ENCODE results near the gene SH3GL1. TPM values are rescaled to one million over a fixed set of nuclear protein-coding genes. Genes with fewer than 3 reads are reported as not detected.

The SH3GL1 gene
- polyA plus RNA-seq, 1 experiment: 40.2 TPM

DNA sequence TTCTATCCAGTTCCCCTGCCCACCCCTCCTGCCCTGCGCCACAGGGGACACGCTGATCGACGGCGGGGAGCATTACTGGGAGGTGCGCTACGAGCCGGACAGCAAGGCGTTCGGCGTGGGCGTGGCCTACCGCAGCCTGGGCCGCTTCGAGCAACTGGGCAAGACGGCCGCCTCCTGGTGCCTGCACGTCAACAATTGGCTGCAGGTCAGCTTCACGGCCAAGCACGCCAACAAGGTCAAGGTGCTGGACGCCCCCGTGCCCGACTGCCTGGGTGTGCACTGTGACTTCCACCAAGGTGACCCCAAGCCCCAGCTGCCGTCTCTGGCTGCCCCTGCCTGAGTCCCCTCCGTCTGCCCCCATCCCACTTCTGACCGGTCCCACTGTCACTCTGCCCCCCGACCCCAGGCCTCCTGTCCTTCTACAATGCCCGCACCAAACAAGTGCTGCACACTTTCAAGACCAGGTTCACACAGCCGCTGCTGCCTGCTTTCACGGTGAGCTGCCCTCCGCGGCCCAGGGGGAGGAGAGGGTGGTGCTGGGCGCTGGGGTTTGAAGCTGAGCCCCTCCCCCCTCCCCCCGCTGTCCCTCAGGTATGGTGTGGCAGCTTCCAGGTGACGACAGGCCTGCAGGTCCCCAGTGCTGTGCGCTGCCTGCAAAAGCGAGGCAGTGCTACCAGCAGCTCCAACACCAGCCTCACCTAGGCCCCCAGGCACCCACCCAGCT is 77.2 kb downstream of the SH3GL1 start:
- ChIA-PET POLR2A (no interaction called here), CTCF (no interaction called here)
- no peak overlapping the region for H3K27ac ChIP-seq (ENCODE audit: low read depth, low read length)
- no peak overlapping the region for H3K4me3 ChIP-seq (ENCODE audit: low read depth, low read length)
- no peak for TF ChIP-seq CTCF (IDR thresholded peaks at IDR 0.05; ENCODE audit: low read depth, low read length)
- peaks cover 32% of the 10 kb centered on the region for H3K9me3 ChIP-seq (ENCODE audit: control insufficient read depth, insufficient read depth, low read length)
- no peaks in the 10 kb centered on the region for H3K27me3 ChIP-seq (ENCODE audit: control insufficient read depth, insufficient read depth, low read length)
- DNase-seq (ENCODE audit: low read depth, low spot score): no peak

- Histone ChIP-seq H3K27ac (ENCODE audit: low read depth, low read length) (no peak overlapping the region), H3K9me3 (ENCODE audit: control insufficient read depth, insufficient read depth, low read length) (peaks cover 24% of the 10 kb centered on the region), H3K4me3 (ENCODE audit: low read depth, low read length) (no peak overlapping the region), H3K27me3 (ENCODE audit: control insufficient read depth, insufficient read depth, low read length) (no peaks in the 10 kb centered on the region)
- TF ChIP-seq CTCF (IDR thresholded peaks at IDR 0.05; ENCODE audit: low read depth, low read length): no peak
- ChIA-PET POLR2A (interaction anchor here (1.5 kb wide), 1 partner anchor 22 kb away, joined by 7 read pairs; no protein-coding TSS in a partner anchor), CTCF (interaction anchor here (0.8 kb wide), 1 partner anchor 80 kb away, joined by 4 read pairs; no protein-coding TSS in a partner anchor)
- DNase-seq (ENCODE audit: low read depth, low spot score): no peak
Observed at GRCh38 chr19:4320419-4320818, 79.9 kb downstream of the SH3GL1 start.

GRCh38 chr19:4319067-4319718 is 81.2 kb downstream of the SH3GL1 start:
- ChIA-PET POLR2A (no interaction called here), CTCF (interaction anchor here (1.1 kb wide), 1 partner anchor 33 kb away, joined by 3 read pairs; no protein-coding TSS in a partner anchor)
- DNase-seq (ENCODE audit: low read depth, low spot score): no peak
- Histone ChIP-seq H3K9me3 (ENCODE audit: control insufficient read depth, insufficient read depth, low read length) (peaks cover 24% of the 10 kb centered on the region), H3K27me3 (ENCODE audit: control insufficient read depth, insufficient read depth, low read length) (no peaks in the 10 kb centered on the region), H3K4me3 (ENCODE audit: low read depth, low read length) (no peak overlapping the region), H3K27ac (ENCODE audit: low read depth, low read length) (no peak overlapping the region)
- TF ChIP-seq CTCF (IDR thresholded peaks at IDR 0.05; ENCODE audit: low read depth, low read length): no peak

DNA sequence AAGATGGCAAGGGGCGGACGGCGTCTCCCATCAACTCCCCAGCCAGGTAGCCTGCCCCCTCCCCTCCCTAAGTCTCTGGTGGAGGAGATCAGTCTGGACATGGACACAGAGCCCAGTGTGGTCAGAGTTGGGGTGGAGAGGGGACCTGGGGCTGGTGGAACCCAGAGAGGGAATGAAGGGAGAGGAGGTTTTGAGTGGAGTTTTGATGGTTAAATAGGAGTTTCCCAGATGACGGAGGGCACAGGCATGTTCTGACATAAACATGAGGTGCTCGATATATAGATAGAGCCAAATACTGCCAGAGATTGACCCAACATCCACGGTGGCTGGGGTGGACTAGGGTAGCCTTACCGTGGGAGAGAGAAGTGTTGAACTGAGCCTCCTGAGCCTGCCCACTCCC is 81.9 kb downstream of the SH3GL1 start:
- no peak for TF ChIP-seq CTCF (IDR thresholded peaks at IDR 0.05; ENCODE audit: low read depth, low read length)
- Histone ChIP-seq H3K27ac (ENCODE audit: low read depth, low read length) (no peak overlapping the region), H3K4me3 (ENCODE audit: low read depth, low read length) (no peak overlapping the region), H3K9me3 (ENCODE audit: control insufficient read depth, insufficient read depth, low read length) (peaks cover 24% of the 10 kb centered on the region), H3K27me3 (ENCODE audit: control insufficient read depth, insufficient read depth, low read length) (no peaks in the 10 kb centered on the region)
- ChIA-PET CTCF (no interaction called here), POLR2A (no interaction called here)
- DNase-seq (ENCODE audit: low read depth, low spot score): no peak

DNA sequence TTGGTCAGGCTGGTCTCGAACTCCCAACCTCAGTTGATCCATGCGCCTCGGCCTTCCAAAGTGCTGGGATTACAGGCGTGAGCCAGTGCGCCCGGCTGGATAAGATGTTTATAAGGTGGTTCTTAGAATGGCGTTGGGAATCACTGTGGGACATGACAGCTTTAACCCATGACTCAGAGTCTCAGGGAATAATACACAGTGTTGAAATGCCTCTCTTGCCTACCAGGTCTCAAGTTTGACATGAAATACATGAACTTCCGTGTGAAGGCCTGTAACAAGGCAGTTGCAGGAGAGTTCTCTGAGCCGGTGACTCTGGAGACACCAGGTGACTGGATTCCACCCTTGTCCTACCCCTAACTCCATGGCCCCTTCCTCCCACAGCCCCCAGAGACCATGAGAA is 83.4 kb downstream of the SH3GL1 start:
- ChIA-PET POLR2A (no interaction called here), CTCF (no interaction called here)
- no peak for TF ChIP-seq CTCF (IDR thresholded peaks at IDR 0.05; ENCODE audit: low read depth, low read length)

More for the DNA sequence above, 83.4 kb downstream of the SH3GL1 start:
- Histone ChIP-seq H3K4me3 (ENCODE audit: low read depth, low read length) (no peak overlapping the region), H3K27me3 (ENCODE audit: control insufficient read depth, insufficient read depth, low read length) (no peaks in the 10 kb centered on the region), H3K9me3 (ENCODE audit: control insufficient read depth, insufficient read depth, low read length) (peaks cover 20% of the 10 kb centered on the region), H3K27ac (ENCODE audit: low read depth, low read length) (no peak overlapping the region)
- no peak for DNase-seq (ENCODE audit: low read depth, low spot score)

Measured in AG04450 (cell line).